ENCODE results near the gene KLHL40. TPM values are rescaled to one million over a fixed set of nuclear protein-coding genes. Genes with fewer than 3 reads are reported as not detected.
A peak's percentile ranks its signal among the peaks of the same experiment; 100 is the strongest.

KLHL40 gene
- total RNA-seq, 1 experiment from 2014 or later, result not detected

DNA sequence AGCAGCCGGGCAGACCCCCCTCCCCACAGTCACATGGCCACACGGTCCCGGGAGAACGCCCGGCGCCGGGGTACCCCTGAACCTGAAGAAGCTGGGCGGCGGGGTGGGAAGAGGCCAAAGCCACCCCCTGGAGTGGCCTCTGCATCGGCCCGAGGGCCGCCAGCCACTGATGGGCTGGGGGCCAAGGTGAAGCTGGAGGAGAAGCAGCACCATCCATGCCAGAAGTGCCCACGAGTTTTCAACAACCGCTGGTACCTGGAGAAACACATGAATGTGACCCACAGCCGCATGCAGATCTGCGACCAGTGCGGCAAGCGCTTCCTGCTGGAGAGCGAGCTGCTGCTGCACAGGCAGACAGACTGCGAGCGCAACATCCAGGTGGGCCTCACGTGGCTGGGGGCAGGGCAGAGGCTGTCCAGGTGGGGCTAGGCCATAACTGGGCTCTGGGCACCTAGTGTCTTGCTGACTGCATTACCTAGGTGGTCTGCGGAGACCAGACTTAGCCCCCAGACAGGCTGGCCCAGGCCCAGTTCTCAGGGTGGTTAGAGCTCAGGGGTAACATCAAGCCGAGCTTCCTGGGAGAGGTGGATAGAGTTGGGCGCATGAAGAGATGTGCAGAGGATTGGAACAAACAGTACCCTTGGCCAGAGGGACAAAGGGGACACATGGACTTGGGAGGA is 25.7 kb upstream of the KLHL40 start:
- no TSS peak for BruUV-seq (replicated peaks)
- no peaks in the 10 kb centered on the region for H3K4me1 ChIP-seq (ENCODE audit: control insufficient read depth, insufficient read depth, low read length)
- ChIA-PET CTCF (no interaction called here), POLR2A (interaction anchor here (0.7 kb wide), 1 partner anchor 60 kb away, joined by 5 read pairs; no protein-coding TSS in a partner anchor)
- intact Hi-C loops (cut with micrococcal nuclease; ENCODE audit: unreplicated experiment), result no loop called here
- H3K9me3 ChIP-seq (ENCODE audit: control insufficient read depth, insufficient read depth, low read depth, low read length), result no peaks in the 10 kb centered on the region
- H3K4me3 ChIP-seq (ENCODE audit: low read depth in 2 of 2, low read length in 2 of 2), result no peak overlapping the region
- H3K27me3 ChIP-seq (ENCODE audit: control insufficient read depth, insufficient read depth, low read length), result no peaks in the 10 kb centered on the region
- in situ Hi-C loops (cut with HindIII; ENCODE audit: low pct_unique_long_range_greater_than_20kb, low sequenced_read_pairs), result no loop called here
- ATAC-seq (0 out of 2 replicates have a peak, but pooled peaks have one; percentile 18), DNase-seq (ENCODE audit: low read depth, low spot score) (no peak)
- H3K27ac ChIP-seq (ENCODE audit: low read length), result no peak overlapping the region
- TF ChIP-seq, protein P1, sequence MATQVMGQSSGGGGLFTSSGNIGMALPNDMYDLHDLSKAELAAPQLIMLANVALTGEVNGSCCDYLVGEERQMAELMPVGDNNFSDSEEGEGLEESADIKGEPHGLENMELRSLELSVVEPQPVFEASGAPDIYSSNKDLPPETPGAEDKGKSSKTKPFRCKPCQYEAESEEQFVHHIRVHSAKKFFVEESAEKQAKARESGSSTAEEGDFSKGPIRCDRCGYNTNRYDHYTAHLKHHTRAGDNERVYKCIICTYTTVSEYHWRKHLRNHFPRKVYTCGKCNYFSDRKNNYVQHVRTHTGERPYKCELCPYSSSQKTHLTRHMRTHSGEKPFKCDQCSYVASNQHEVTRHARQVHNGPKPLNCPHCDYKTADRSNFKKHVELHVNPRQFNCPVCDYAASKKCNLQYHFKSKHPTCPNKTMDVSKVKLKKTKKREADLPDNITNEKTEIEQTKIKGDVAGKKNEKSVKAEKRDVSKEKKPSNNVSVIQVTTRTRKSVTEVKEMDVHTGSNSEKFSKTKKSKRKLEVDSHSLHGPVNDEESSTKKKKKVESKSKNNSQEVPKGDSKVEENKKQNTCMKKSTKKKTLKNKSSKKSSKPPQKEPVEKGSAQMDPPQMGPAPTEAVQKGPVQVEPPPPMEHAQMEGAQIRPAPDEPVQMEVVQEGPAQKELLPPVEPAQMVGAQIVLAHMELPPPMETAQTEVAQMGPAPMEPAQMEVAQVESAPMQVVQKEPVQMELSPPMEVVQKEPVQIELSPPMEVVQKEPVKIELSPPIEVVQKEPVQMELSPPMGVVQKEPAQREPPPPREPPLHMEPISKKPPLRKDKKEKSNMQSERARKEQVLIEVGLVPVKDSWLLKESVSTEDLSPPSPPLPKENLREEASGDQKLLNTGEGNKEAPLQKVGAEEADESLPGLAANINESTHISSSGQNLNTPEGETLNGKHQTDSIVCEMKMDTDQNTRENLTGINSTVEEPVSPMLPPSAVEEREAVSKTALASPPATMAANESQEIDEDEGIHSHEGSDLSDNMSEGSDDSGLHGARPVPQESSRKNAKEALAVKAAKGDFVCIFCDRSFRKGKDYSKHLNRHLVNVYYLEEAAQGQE (IDR thresholded peaks at IDR 0.05; ENCODE audit: insufficient read depth in 1 of 2, low read depth in 2 of 2, low read length in 1 of 2), result no peak
- TF ChIP-seq TCF7L2 (IDR thresholded peaks at IDR 0.05; ENCODE audit: low read depth, low read length) (no peak), SIN3A (IDR thresholded peaks at IDR 0.05; ENCODE audit: borderline replicate concordance, insufficient read depth, low read depth, low read length) (no peak)
- TF ChIP-seq, protein P2, sequence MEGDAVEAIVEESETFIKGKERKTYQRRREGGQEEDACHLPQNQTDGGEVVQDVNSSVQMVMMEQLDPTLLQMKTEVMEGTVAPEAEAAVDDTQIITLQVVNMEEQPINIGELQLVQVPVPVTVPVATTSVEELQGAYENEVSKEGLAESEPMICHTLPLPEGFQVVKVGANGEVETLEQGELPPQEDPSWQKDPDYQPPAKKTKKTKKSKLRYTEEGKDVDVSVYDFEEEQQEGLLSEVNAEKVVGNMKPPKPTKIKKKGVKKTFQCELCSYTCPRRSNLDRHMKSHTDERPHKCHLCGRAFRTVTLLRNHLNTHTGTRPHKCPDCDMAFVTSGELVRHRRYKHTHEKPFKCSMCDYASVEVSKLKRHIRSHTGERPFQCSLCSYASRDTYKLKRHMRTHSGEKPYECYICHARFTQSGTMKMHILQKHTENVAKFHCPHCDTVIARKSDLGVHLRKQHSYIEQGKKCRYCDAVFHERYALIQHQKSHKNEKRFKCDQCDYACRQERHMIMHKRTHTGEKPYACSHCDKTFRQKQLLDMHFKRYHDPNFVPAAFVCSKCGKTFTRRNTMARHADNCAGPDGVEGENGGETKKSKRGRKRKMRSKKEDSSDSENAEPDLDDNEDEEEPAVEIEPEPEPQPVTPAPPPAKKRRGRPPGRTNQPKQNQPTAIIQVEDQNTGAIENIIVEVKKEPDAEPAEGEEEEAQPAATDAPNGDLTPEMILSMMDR (IDR thresholded peaks at IDR 0.05), result no peak
- H3K36me3 ChIP-seq (ENCODE audit: control insufficient read depth, insufficient read depth, low read length), result no peaks in the 10 kb centered on the region

DNA sequence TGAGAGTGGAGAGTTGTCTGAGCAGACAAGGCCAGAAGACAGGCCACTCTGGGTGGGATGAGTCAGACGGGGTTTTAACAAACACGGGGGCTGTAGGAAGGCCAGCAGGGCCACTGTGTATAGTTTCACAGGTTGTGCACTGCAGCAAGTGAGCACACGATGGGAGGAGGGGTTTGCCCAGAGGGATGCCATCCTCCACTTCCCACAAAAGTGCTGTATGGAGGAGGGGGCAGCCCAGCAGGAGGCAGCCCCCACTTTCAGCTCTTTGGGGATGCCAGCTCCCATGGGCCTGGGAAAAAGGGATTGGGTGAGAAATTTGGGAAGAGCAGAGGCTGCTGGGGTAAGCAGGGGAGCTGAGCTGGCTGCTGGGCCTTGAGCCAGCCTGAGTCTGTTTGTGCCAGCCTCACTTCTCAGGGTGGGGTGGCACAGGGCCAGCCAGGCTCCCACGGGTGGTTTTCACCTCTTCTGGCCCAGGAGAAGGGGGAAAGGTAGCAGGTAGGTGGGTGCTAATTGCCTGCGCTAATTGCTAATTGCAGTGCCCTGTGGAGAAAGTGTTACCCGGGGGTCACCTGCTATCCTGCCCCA is 25.1 kb upstream of the KLHL40 start:
- ChIA-PET POLR2A (interaction anchor here (0.7 kb wide), 1 partner anchor 61 kb away, joined by 5 read pairs; no protein-coding TSS in a partner anchor), CTCF (no interaction called here)
- intact Hi-C loops (cut with micrococcal nuclease; ENCODE audit: unreplicated experiment), result no loop called here
- in situ Hi-C loops (cut with HindIII; ENCODE audit: low pct_unique_long_range_greater_than_20kb, low sequenced_read_pairs), result no loop called here
- peak; percentile 27; the same call in 1 of the 2 replicates for ATAC-seq
- no peaks in the 10 kb centered on the region for H3K4me1 ChIP-seq (ENCODE audit: control insufficient read depth, insufficient read depth, low read length)
- no peaks in the 10 kb centered on the region for H3K27me3 ChIP-seq (ENCODE audit: control insufficient read depth, insufficient read depth, low read length)
- no peak for TF ChIP-seq POLR2AphosphoS5 (IDR thresholded peaks at IDR 0.05; ENCODE audit: low read depth, low read length)
- TF ChIP-seq TCF7L2 (IDR thresholded peaks at IDR 0.05; ENCODE audit: low read depth, low read length), result no peak
- TF ChIP-seq, protein P2 (IDR thresholded peaks at IDR 0.05), result no peak
- no peak for TF ChIP-seq SIN3A (IDR thresholded peaks at IDR 0.05; ENCODE audit: borderline replicate concordance, insufficient read depth, low read depth, low read length)
- TF ChIP-seq, protein P1 (IDR thresholded peaks at IDR 0.05; ENCODE audit: insufficient read depth in 1 of 2, low read depth in 2 of 2, low read length in 1 of 2), result no peak
- no peak overlapping the region for H3K27ac ChIP-seq (ENCODE audit: low read length)
- no peaks in the 10 kb centered on the region for H3K36me3 ChIP-seq (ENCODE audit: control insufficient read depth, insufficient read depth, low read length)
- no peak for DNase-seq (ENCODE audit: low read depth, low spot score)
- no peak overlapping the region for H3K4me3 ChIP-seq (ENCODE audit: low read depth in 2 of 2, low read length in 2 of 2)
- no TSS peak for BruUV-seq (replicated peaks)
- H3K9me3 ChIP-seq (ENCODE audit: control insufficient read depth, insufficient read depth, low read depth, low read length), result no peaks in the 10 kb centered on the region

Data from Panc1 (cell line).